Smooth muscle cell (in vitro differentiated cells): ENCODE measurements around the gene DNAJC5. TPM values are rescaled to one million over a fixed set of nuclear protein-coding genes. Genes with fewer than 3 reads are reported as not detected.

Experiments used
- DNase-seq: peaks from one replicate; lab custom pipeline; 2025; ENCODE audit not compliant: unreplicated experiment; lab: John Stamatoyannopoulos, UW
- H2AFZ ChIP-seq: fragments of 200-600 bp; sonication (generic); 2 replicates; pipeline ENCODE4 v1.6.0; 2016; ENCODE audit warnings: antibody characterized with exemption, low read depth, mild to moderate bottlenecking
- H3F3A ChIP-seq: fragments of 200-600 bp; sonication (generic); 2 replicates; pipeline ENCODE4 v1.6.0; 2017; ENCODE audit warnings: antibody characterized with exemption, low read depth
- H3K27ac ChIP-seq: fragments of 200-600 bp; sonication (generic); 2 replicates; pipeline ENCODE4 v1.5.1; 2016; ENCODE audit warnings: low read depth, mild to moderate bottlenecking
- H3K27me3 ChIP-seq: fragments of 200-600 bp; sonication (generic); 2 replicates; pipeline ENCODE4 v1.6.1; 2016; ENCODE audit warnings: low read depth, mild to moderate bottlenecking
- H3K36me3 ChIP-seq: fragments of 200-600 bp; sonication (generic); 2 replicates; pipeline ENCODE4 v1.5.1; 2016; ENCODE audit warnings: low read depth
- H3K4me1 ChIP-seq: fragments of 200-600 bp; sonication (generic); 2 replicates; pipeline ENCODE4 v1.5.1; 2016; ENCODE audit warnings: low read depth
- H3K4me2 ChIP-seq: fragments of 200-600 bp; sonication (generic); 2 replicates; pipeline ENCODE4 v1.6.0; 2016; ENCODE audit warnings: mild to moderate bottlenecking
- H3K4me3 ChIP-seq: fragments of 200-600 bp; sonication (generic); 2 replicates; pipeline ENCODE4 v1.5.1; 2016; ENCODE audit warnings: mild to moderate bottlenecking
- H3K79me2 ChIP-seq: fragments of 200-600 bp; sonication (generic); 2 replicates; pipeline ENCODE4 v1.6.0; 2016; ENCODE audit warnings: low read depth, mild to moderate bottlenecking
- H3K9ac ChIP-seq: fragments of 200-600 bp; sonication (generic); 2 replicates; pipeline ENCODE4 v1.6.0; 2016; ENCODE audit warnings: low read depth
- H3K9me3 ChIP-seq: fragments of 200-600 bp; sonication (generic); replicated peaks from 2 replicates; pipeline ENCODE4 v1.5.1; 2016; ENCODE audit warnings: low read depth
- H4K20me1 ChIP-seq: fragments of 200-600 bp; sonication (generic); 2 replicates; pipeline ENCODE4 v1.6.0; 2016; ENCODE audit warnings: low read depth
- WGBS: methylation state at CpG from one replicate; pipeline ENCODE4 v1.1.7; 2016; ENCODE audit warnings: low lambda C conversion rate; 5-methylcytosine and 5-hydroxymethylcytosine counted together
- polyA plus RNA-seq: library from polyadenylated mRNA; unstranded; fragments of >200 nt; fragmentation: Nextera tagmentation; extraction: Ambion mirVana; gene quantifications from 2 replicates; pipeline ENCODE4 v1.2.1, GENCODE V29; 2016
- total RNA-seq: library from RNA; depleted of rRNA; stranded (reverse); fragments of >200 nt; gene quantifications from 2 replicates; pipeline ENCODE4 v1.2.3, GENCODE V29; 2014
- TF ChIP-seq, protein P1 (sequence below): fragments of 200-600 bp; sonication (generic); IDR thresholded peaks from 2 replicates; pipeline ENCODE4 v1.5.1; 2017; ENCODE audit warnings: borderline replicate concordance, mild to moderate bottlenecking, antibody characterized with exemption; ENCODE audit not compliant: insufficient read depth, poor library complexity, severe bottlenecking

Gene DNAJC5
- total and polyA plus RNA-seq, 2 experiments from 2014 or later, result 8.7 to 24.5 TPM

DNA sequence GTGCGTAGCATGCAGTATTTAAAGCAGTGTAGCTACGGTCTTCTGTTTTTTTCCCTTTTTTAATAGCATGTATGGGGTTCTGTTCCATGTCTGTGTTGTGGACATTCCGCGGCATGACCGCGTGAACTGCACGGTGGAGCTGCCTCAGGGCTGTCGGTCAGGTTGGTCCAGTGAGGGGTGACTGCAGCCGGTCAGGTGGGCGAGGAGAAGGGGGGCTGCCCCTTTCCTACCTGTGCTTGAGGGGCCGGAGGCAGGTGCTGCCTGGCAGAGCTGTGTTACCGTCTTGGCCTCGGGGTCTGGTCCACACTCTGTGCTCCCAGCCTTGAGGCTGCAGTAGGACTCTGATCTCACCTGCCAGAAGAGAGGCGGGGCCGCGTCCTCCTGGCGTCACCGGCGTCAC, 36.8 kb downstream of the DNAJC5 start:
- TF ChIP-seq, protein P1, sequence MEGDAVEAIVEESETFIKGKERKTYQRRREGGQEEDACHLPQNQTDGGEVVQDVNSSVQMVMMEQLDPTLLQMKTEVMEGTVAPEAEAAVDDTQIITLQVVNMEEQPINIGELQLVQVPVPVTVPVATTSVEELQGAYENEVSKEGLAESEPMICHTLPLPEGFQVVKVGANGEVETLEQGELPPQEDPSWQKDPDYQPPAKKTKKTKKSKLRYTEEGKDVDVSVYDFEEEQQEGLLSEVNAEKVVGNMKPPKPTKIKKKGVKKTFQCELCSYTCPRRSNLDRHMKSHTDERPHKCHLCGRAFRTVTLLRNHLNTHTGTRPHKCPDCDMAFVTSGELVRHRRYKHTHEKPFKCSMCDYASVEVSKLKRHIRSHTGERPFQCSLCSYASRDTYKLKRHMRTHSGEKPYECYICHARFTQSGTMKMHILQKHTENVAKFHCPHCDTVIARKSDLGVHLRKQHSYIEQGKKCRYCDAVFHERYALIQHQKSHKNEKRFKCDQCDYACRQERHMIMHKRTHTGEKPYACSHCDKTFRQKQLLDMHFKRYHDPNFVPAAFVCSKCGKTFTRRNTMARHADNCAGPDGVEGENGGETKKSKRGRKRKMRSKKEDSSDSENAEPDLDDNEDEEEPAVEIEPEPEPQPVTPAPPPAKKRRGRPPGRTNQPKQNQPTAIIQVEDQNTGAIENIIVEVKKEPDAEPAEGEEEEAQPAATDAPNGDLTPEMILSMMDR, result no peak
- Histone ChIP-seq H3K27me3 (no peaks in the 10 kb centered on the region), H3K79me2 (peaks cover 8% of the 10 kb centered on the region), H3K9me3 (no peaks in the 10 kb centered on the region), H3K4me2 (no peak overlapping the region), H3K4me3 (no peak overlapping the region), H3F3A (no peaks in the 10 kb centered on the region), H4K20me1 (peaks cover 79% of the 10 kb centered on the region), H3K27ac (no peak overlapping the region), H3K36me3 (no peaks in the 10 kb centered on the region), H2AFZ (no peak overlapping the region), H3K4me1 (no peaks in the 10 kb centered on the region), H3K9ac (no peak overlapping the region)
- WGBS, result 98% methylated on average over 19 of the region's 19 CpGs
- no peak for DNase-seq

DNA sequence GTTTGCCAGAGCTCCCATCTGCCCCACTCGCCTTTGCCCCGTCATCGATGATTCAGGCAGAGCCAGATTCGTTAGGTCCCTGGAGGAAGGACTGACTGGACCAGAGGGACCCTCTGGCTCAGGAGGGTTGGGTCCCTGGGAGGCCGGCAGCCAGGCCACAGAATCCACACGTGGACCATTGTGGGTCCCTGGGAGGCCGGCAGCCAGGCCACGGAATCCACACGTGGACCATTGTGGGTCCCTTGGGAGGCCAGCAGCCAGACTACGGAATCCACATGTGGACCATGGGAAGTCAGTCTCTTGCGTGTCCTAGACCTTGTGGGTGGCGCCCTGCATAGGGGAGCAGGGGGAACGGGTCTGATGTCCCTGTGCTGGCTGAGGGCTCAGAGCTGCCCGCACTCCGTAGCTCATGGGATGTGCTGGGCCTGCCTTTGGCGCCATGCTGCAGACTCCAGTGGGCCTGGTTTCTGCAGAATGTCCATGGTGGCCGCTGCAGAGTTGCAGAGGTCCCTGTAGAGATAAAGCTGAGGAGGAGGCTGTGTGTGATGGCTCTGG, 37.8 kb downstream of the DNAJC5 start:
- peaks cover 3% of the 10 kb centered on the region for H3K79me2 ChIP-seq
- no peak overlapping the region for H3K4me2 ChIP-seq
- H3K36me3 ChIP-seq, result no peaks in the 10 kb centered on the region
- 96% methylated on average over 17 of the region's 17 CpGs for WGBS
- H4K20me1 ChIP-seq, result peaks cover 79% of the 10 kb centered on the region
- H2AFZ ChIP-seq, result no peak overlapping the region
- H3F3A ChIP-seq, result peaks cover 2% of the 10 kb centered on the region
- H3K9me3 ChIP-seq, result no peaks in the 10 kb centered on the region
- no peaks in the 10 kb centered on the region for H3K27me3 ChIP-seq
- no peak overlapping the region for H3K4me3 ChIP-seq
- no peak for DNase-seq
- TF ChIP-seq, protein P1, result no peak
- no peak overlapping the region for H3K27ac ChIP-seq
- H3K4me1 ChIP-seq, result no peaks in the 10 kb centered on the region
- no peak overlapping the region for H3K9ac ChIP-seq

DNA sequence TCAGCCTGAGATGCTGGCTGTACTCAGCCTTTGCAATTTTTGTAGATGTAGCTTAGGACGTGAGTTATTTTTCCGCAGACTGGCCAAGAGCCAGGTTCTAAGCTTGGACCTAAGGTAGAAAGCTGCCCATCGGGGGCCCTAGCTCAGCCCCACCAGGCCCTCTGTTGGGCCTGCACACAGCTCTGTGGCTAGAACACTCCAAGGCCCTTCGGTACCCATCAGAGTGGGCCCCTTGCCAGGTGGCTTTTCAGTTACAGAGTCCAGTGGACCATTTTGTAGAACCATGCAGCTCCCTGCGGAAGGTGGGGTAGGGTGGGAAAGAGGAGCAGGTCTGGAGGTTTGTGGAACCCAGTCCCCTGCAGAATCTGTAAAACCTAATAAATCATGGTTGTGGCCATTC, 38.7 kb downstream of the DNAJC5 start:
- Histone ChIP-seq H3K9me3 (no peaks in the 10 kb centered on the region), H3K4me3 (no peak overlapping the region), H2AFZ (no peak overlapping the region), H3K79me2 (no peaks in the 10 kb centered on the region), H3K27ac (no peak overlapping the region), H3K4me2 (no peak overlapping the region), H4K20me1 (peaks cover 79% of the 10 kb centered on the region), H3F3A (peaks cover 8% of the 10 kb centered on the region), H3K4me1 (no peaks in the 10 kb centered on the region), H3K9ac (no peak overlapping the region), H3K36me3 (no peaks in the 10 kb centered on the region), H3K27me3 (no peaks in the 10 kb centered on the region)
- TF ChIP-seq, protein P1, result no peak
- no peak for DNase-seq
- 93% methylated on average over 5 of the region's 5 CpGs for WGBS
